NB4 (cell line): ENCODE results near the gene TANGO6.

Experiments used
- MYC ChIP-seq: IDR thresholded peaks from 2 replicates; pipeline ENCODE4 v1.6.1; 2011; ENCODE audit warnings: low read depth, low read length
- POLR2A ChIP-seq: IDR thresholded peaks from 2 replicates; pipeline ENCODE4 v1.6.1; 2011; ENCODE audit warnings: mild to moderate bottlenecking; ENCODE audit not compliant: insufficient read length; ENCODE audit errors: extremely low read depth
- TF ChIP-seq, protein P1 (sequence below): IDR thresholded peaks from one replicate; pipeline ENCODE4 v1.5.1; 2012; ENCODE audit warnings: low read depth, low read length
- TF ChIP-seq, protein P2 (sequence below): IDR thresholded peaks from 2 replicates; pipeline ENCODE4 v1.6.1; 2011; ENCODE audit warnings: low read depth, low read length

DNA sequence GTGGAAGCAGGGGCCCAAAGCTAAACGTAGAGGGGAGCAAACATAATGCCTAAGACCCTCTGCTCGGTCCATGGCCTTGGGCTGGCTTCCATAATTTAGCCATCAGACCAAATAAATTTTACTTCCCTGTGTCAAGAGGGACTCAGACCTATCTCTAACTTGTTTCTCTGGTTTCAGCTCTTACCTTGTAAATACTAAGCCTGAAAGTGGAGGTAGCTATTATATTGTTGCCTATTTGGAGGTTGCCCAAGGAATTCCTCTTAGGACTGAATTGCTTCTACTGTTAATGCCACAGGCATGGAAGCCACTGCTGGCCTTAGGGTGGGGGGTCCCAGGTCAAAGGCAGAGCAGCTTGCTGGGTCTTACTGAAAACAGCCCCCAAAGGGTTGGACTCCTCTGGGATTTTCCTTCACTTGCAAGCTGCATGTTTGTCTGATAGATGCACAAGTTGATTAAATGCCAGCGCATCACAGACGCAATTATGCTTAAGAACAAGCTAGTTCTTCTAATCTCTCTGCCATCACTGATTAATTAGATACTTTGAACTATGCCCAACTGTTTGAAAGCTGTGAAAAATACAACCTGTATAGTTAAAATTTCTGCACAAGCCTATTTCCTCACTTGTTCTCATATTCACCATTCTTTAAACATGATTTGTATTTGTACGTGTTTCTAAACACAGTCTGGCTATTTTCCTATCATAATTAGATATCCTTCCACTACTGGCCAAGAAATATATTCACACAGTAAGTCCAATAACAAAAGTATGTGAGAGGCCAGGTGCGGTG is 194.2 kb downstream of the TANGO6 start:
- TF ChIP-seq, protein P1, sequence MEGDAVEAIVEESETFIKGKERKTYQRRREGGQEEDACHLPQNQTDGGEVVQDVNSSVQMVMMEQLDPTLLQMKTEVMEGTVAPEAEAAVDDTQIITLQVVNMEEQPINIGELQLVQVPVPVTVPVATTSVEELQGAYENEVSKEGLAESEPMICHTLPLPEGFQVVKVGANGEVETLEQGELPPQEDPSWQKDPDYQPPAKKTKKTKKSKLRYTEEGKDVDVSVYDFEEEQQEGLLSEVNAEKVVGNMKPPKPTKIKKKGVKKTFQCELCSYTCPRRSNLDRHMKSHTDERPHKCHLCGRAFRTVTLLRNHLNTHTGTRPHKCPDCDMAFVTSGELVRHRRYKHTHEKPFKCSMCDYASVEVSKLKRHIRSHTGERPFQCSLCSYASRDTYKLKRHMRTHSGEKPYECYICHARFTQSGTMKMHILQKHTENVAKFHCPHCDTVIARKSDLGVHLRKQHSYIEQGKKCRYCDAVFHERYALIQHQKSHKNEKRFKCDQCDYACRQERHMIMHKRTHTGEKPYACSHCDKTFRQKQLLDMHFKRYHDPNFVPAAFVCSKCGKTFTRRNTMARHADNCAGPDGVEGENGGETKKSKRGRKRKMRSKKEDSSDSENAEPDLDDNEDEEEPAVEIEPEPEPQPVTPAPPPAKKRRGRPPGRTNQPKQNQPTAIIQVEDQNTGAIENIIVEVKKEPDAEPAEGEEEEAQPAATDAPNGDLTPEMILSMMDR, result no peak
- TF ChIP-seq POLR2A (no peak), MYC (no peak)
- TF ChIP-seq, protein P2, sequence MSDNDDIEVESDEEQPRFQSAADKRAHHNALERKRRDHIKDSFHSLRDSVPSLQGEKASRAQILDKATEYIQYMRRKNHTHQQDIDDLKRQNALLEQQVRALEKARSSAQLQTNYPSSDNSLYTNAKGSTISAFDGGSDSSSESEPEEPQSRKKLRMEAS, result no peak
